H9 (cell line): ENCODE results near the gene TMEM222. TPM values are rescaled to one million over a fixed set of nuclear protein-coding genes. Genes with fewer than 3 reads are reported as not detected.

Experiments used
- DNase-seq: peaks from one replicate; pipeline ENCODE4 v3.0.0-alpha.2; 2017
- H2AFZ ChIP-seq: one replicate; pipeline ENCODE4 v1.6.1; 2013; ENCODE audit warnings: mild to moderate bottlenecking, low read length, control low read depth, moderate library complexity
- H2AK5ac ChIP-seq: 2 replicates; pipeline ENCODE4 v1.6.1; 2013; ENCODE audit warnings: low read length, control low read depth, mixed read lengths; ENCODE audit not compliant: insufficient read length
- H2BK120ac ChIP-seq: one replicate; pipeline ENCODE4 v1.6.1; 2013; ENCODE audit warnings: low read depth, mild to moderate bottlenecking, low read length, control low read depth, inconsistent platforms; ENCODE audit not compliant: poor library complexity, severe bottlenecking
- H2BK12ac ChIP-seq: 2 replicates; pipeline ENCODE4 v1.6.1; 2013; ENCODE audit warnings: low read length, control low read depth, mixed read lengths, low read depth; ENCODE audit not compliant: insufficient read length
- H2BK15ac ChIP-seq: 2 replicates; pipeline ENCODE4 v1.6.1; 2013; ENCODE audit warnings: low read depth, low read length, control low read depth
- H2BK20ac ChIP-seq: one replicate; pipeline ENCODE4 v1.6.1; 2013; ENCODE audit warnings: low read depth, mild to moderate bottlenecking, low read length, control low read depth, inconsistent platforms; ENCODE audit not compliant: poor library complexity, severe bottlenecking
- H2BK5ac ChIP-seq: 2 replicates; pipeline ENCODE4 v1.6.1; 2013; ENCODE audit warnings: low read length, control low read depth, mixed read lengths; ENCODE audit not compliant: insufficient read length
- H3K14ac ChIP-seq: 2 replicates; pipeline ENCODE4 v1.6.1; 2013; ENCODE audit warnings: low read length, control low read depth; ENCODE audit not compliant: insufficient read depth
- H3K18ac ChIP-seq: 2 replicates; pipeline ENCODE4 v1.6.1; 2013; ENCODE audit warnings: low read depth, mild to moderate bottlenecking, mixed read lengths, low read length, control low read depth; ENCODE audit not compliant: insufficient read length
- H3K23ac ChIP-seq: 2 replicates; pipeline ENCODE4 v1.6.1; 2013; ENCODE audit warnings: low read length, control low read depth, mixed read lengths, low read depth; ENCODE audit not compliant: insufficient read length
- H3K23me2 ChIP-seq: 2 replicates; pipeline ENCODE4 v1.6.1; 2013; ENCODE audit warnings: low read depth, mild to moderate bottlenecking, mixed read lengths, low read length, control low read depth; ENCODE audit not compliant: insufficient read length, poor library complexity, severe bottlenecking
- H3K27ac ChIP-seq: 2 replicates; pipeline ENCODE4 v1.5.1; 2013; ENCODE audit warnings: low read length, control low read depth, mixed read lengths, low read depth; ENCODE audit not compliant: insufficient read length
- H3K27me3 ChIP-seq: 2 replicates; pipeline ENCODE4 v1.6.1; 2013; ENCODE audit warnings: low read length, control low read depth, inconsistent platforms; ENCODE audit not compliant: insufficient read depth
- H3K4ac ChIP-seq: 2 replicates; pipeline ENCODE4 v1.6.1; 2013; ENCODE audit warnings: low read depth, mild to moderate bottlenecking, control low read depth, inconsistent platforms, low read length, moderate library complexity
- H3K4me1 ChIP-seq: 2 replicates; pipeline ENCODE4 v1.6.1; 2013; ENCODE audit warnings: low read length, control low read depth, inconsistent platforms; ENCODE audit not compliant: insufficient read depth
- H3K4me2 ChIP-seq: 2 replicates; pipeline ENCODE4 v1.6.1; 2013; ENCODE audit warnings: low read length, control low read depth, mixed read lengths; ENCODE audit not compliant: insufficient read length, insufficient read depth
- H3K56ac ChIP-seq: 2 replicates; pipeline ENCODE4 v1.6.1; 2013; ENCODE audit warnings: low read depth, mild to moderate bottlenecking, mixed read lengths, low read length, control low read depth; ENCODE audit not compliant: insufficient read length
- H3K79me1 ChIP-seq: 2 replicates; pipeline ENCODE4 v1.6.1; 2013; ENCODE audit warnings: low read depth, mild to moderate bottlenecking, moderate library complexity, low read length, control low read depth, inconsistent platforms; ENCODE audit not compliant: insufficient read depth, poor library complexity, severe bottlenecking
- H3K79me2 ChIP-seq: 2 replicates; pipeline ENCODE4 v1.6.1; 2013; ENCODE audit warnings: low read length, control low read depth, inconsistent platforms; ENCODE audit not compliant: insufficient read depth
- H3K9ac ChIP-seq: 2 replicates; pipeline ENCODE4 v1.6.1; 2013; ENCODE audit warnings: low read length, control low read depth, mixed read lengths; ENCODE audit not compliant: insufficient read length; ENCODE audit errors: extremely low read depth
- H3K9me3 ChIP-seq: one replicate; pipeline ENCODE4 v1.6.1; 2013; ENCODE audit warnings: low read depth, low read length, inconsistent platforms; ENCODE audit not compliant: control insufficient read depth
- H3T11ph ChIP-seq: one replicate; pipeline ENCODE4 v1.6.1; 2013; ENCODE audit warnings: mild to moderate bottlenecking, low read length, control low read depth, inconsistent platforms
- H4K20me1 ChIP-seq: one replicate; pipeline ENCODE4 v1.6.1; 2013; ENCODE audit not compliant: control insufficient read depth, insufficient read length, insufficient read depth
- H4K5ac ChIP-seq: 2 replicates; pipeline ENCODE4 v1.6.1; 2013; ENCODE audit warnings: low read depth, mild to moderate bottlenecking, mixed read lengths, low read length, control low read depth; ENCODE audit not compliant: insufficient read length
- H4K8ac ChIP-seq: replicated peaks from 2 replicates; pipeline ENCODE4 v1.6.1; 2013; ENCODE audit warnings: low read length, control low read depth, mixed read lengths, low read depth; ENCODE audit not compliant: insufficient read length
- H4K91ac ChIP-seq: 2 replicates; pipeline ENCODE4 v1.6.1; 2013; ENCODE audit warnings: low read depth, mild to moderate bottlenecking, moderate library complexity, mixed read lengths, low read length, control low read depth; ENCODE audit not compliant: insufficient read length
- H3K27ac Mint-ChIP-seq, 3 experiments: 2 replicates in 2 of 3; 3 replicates in 1 of 3; pipeline ENCODE4 v1.8.0; 2020 to 2021; ENCODE audit warnings: mixed read lengths in 3 of 3, mild to moderate bottlenecking in 1 of 3, moderate library complexity in 1 of 3
- H3K27me3 Mint-ChIP-seq: 2 replicates; pipeline ENCODE4 v1.8.0; 2021; ENCODE audit warnings: low read depth, mild to moderate bottlenecking, moderate library complexity, mixed read lengths
- H3K36me3 Mint-ChIP-seq, 3 experiments: 2 replicates in 2 of 3; 3 replicates in 1 of 3; pipeline ENCODE4 v1.8.0; 2020 to 2021; ENCODE audit warnings: low read depth in 3 of 3, mixed read lengths in 3 of 3; ENCODE audit not compliant: insufficient read depth in 1 of 3
- H3K4me1 Mint-ChIP-seq, 2 experiments: 2 replicates each; pipeline ENCODE4 v1.8.0; 2020; ENCODE audit warnings: mixed read lengths in 2 of 2
- H3K4me3 Mint-ChIP-seq, 2 experiments: 2 replicates in 1 of 2; 3 replicates in 1 of 2; pipeline ENCODE4 v1.8.0; 2020 to 2021; ENCODE audit warnings: mild to moderate bottlenecking in 2 of 2, mixed read lengths in 2 of 2, moderate library complexity in 1 of 2
- H3K9me3 Mint-ChIP-seq, 2 experiments: 2 replicates in 1 of 2; 3 replicates in 1 of 2; pipeline ENCODE4 v1.8.0; 2020; ENCODE audit warnings: mild to moderate bottlenecking in 2 of 2, mixed read lengths in 2 of 2, moderate library complexity in 1 of 2
- CTCF ChIP-seq: fragments of 200-600 bp; sonication (generic); conservative IDR thresholded peaks from 3 replicates; pipeline ENCODE4 v1.8.0; 2021; ENCODE audit warnings: antibody characterized with exemption, mild to moderate bottlenecking
- whole genome bisulfite sequencing: extraction: QIAGEN DNeasy Blood & Tissue Kit; methylation state at CpG from one replicate; pipeline ENCODE4 v1.1.7; 2013; ENCODE audit warnings: missing lambda C conversion rate, low lambda C conversion rate, mixed read lengths; ENCODE audit not compliant: insufficient read length; ENCODE audit errors: extremely low coverage; 5-methylcytosine and 5-hydroxymethylcytosine counted together
- total RNA-seq: library from RNA; stranded (reverse); gene quantifications from 2 replicates; pipeline ENCODE4 v1.2.1, GENCODE V29; 2021

TMEM222 gene
- total RNA-seq, 1 experiment from 2014 or later: 36.8 TPM

DNA sequence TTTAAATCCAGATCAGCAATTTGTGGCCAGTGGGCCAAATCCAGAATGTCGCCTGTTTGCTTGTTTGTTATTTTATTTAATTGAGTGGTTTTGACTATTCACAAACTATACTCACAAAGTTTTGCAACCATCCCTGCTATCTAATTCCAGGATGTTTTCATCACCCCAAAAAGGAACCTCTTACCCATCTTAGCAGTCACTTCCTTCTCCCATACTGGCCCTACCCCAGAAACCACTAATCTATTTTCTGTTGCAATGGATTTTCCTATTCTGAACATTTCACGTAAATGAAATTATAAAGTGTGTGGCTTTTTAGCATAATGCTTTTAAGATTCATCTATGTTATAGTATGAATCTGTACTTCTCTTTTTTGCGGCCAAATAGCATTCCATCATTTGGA is 46.3 kb upstream of the TMEM222 start:
- Histone ChIP-seq H3K18ac (no peak overlapping the region), H3K23ac (no peak overlapping the region), H3K27me3 (no peaks in the 10 kb centered on the region), H4K91ac (no peak overlapping the region), H3K4me2 (no peak overlapping the region), H3K14ac (no peak overlapping the region), H3K9me3 (no peaks in the 10 kb centered on the region), H3T11ph (no peak overlapping the region), H3K4me1 (no peaks in the 10 kb centered on the region), H2AK5ac (no peak overlapping the region), H3K4ac (no peak overlapping the region), H4K20me1 (no peaks in the 10 kb centered on the region), H2BK12ac (no peak overlapping the region), H4K8ac (no peak overlapping the region), H3K9ac (no peak overlapping the region), H2BK5ac (no peak overlapping the region), H3K23me2 (no peaks in the 10 kb centered on the region), H4K5ac (no peak overlapping the region), H2BK120ac (no peak overlapping the region), H3K27ac (no peak overlapping the region), H3K79me2 (no peaks in the 10 kb centered on the region), H2BK20ac (no peak overlapping the region), H3K79me1 (no peaks in the 10 kb centered on the region), H2AFZ (no peak overlapping the region), H3K56ac (no peak overlapping the region), H2BK15ac (no peak overlapping the region)
- Mint-ChIP-seq H3K36me3 (peaks cover 6 to 12% (median 9%) of the 10 kb centered on the region in 3 experiments; a peak in 5 of 7 replicates), H3K27me3 (no peaks in the 10 kb centered on the region), H3K4me1 (no peaks in the 10 kb centered on the region), H3K9me3 (peaks cover 6 to 9% of the 10 kb centered on the region in 2 experiments), H3K27ac (no peak overlapping the region), H3K4me3 (no peak overlapping the region)
- no peak for DNase-seq
- TF ChIP-seq CTCF: no peak
- WGBS: no CpG with 5 or more reads among the region's 3 CpGs
